HG03354 (cell line): ENCODE measurements around the gene DRAXIN.
A peak's percentile ranks its signal among the peaks of the same experiment; 100 is the strongest.

Source experiments
- ATAC-seq: cut with Tn5 transposase; IDR thresholded peaks from one replicate; pipeline ENCODE4 v1.9.1; 2021; ENCODE audit warnings: mild to moderate bottlenecking; ENCODE audit not compliant: unreplicated experiment, poor library complexity, severe bottlenecking

The DRAXIN gene

GRCh38 chr1:11654939-11655808 lies 36.3 kb upstream of the DRAXIN start:
- peak; percentile 41 for ATAC-seq

DNA sequence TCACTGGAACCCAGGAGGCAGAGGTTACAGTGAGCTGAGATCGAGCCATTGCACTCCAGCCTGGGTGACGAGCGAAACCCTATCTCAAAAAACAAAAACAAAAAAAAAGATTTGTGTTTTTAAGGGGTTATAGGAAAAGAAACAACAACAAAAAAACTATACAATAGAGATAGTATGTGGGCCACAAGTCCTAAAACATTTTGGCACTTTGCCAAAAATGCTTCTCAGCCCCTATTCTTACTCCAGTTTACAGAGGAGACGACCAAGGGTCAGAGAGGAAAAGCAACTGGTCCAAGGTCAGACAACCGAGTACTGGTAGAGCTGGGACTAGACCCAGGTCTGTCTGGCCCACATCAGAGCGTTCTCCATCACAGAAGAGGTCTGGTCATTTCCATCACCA lies 33.9 kb upstream of the DRAXIN start:
- no peak for ATAC-seq

DNA sequence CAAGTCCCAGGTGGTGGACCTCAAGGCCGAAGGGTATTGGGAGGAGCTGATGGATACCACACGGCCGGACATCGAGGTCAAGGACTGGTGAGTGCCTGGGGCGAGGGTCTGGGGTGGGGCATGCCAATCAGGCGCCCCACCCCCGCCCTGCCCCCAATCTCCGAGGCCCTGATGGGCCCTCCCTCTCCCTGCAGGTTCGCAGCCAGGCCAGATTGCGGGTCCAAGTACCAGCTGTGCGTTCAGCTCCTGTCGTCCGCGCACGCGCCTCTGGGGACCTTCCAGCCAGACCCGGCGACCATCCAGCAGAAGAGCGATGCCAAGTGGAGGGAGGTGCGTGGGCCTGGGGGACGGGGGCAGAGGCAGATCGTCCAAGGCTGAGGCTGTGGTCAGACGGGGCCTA lies 33.0 kb upstream of the DRAXIN start:
- no peak for ATAC-seq

- ATAC-seq = no peak
Measured at GRCh38 chr1:11659748-11660147, 31.8 kb upstream of the DRAXIN start.

DNA sequence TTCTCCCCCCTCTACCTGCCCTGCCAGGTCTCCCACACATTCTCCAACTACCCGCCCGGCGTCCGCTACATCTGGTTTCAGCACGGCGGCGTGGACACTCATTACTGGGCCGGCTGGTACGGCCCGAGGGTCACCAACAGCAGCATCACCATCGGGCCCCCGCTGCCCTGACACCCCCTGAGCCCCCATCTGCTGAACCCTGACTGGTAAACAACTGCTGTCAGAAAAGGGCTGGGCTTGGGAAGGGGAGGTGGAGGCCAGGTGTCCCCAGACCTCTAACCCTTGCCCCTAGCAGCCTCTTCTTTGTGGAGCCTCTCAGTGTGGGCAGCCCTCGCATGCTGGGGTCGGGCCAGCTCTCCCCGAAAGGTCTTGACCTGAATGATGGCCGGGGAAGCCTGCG lies 30.4 kb upstream of the DRAXIN start:
- ATAC-seq = no peak

- ATAC-seq = peak; percentile 64
Measured at GRCh38 chr1:11664336-11665065, 27.0 kb upstream of the DRAXIN start.

DNA sequence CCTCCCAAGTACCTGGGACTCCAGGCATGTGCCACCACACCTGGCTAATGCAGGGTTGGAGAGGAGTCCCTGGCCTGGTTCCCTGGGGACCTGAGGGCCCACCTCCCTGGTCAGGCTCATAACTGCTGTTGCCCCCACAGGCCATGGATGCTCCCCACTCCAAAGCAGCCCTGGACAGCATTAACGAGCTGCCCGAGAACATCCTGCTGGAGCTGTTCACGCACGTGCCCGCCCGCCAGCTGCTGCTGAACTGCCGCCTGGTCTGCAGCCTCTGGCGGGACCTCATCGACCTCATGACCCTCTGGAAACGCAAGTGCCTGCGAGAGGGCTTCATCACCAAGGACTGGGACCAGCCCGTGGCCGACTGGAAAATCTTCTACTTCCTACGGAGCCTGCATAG lies 23.0 kb upstream of the DRAXIN start:
- ATAC-seq = no peak

DNA sequence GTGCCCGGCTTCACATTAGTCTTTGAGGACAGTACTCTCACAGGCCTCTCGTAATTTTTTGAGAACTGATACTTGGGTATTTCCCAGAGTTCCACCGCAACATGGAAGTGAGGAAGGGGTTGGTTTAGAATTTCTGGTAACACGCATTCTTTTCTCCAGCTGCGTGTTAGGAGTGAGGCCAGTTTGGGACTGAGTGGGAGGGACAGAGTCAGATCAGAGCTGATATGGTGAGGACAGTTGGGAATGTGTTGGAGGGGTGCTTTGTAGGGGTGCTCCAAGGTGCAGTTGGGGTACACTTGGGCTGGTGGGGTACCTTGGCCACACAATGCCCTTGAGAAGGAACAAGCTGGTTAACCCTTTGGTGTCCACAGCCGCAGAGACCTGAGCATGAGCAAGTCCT lies 20.8 kb upstream of the DRAXIN start:
- ATAC-seq = no peak

- ATAC-seq = no peak
Measured at GRCh38 chr1:11671205-11671543, 20.3 kb upstream of the DRAXIN start.

- ATAC-seq = no peak
Measured at GRCh38 chr1:11671544-11672286, 19.8 kb upstream of the DRAXIN start.

- no peak for ATAC-seq
Measured at GRCh38 chr1:11673089-11673769, 18.3 kb upstream of the DRAXIN start.

GRCh38 chr1:11674488-11674887 lies 17.0 kb upstream of the DRAXIN start:
- ATAC-seq = no peak

DNA sequence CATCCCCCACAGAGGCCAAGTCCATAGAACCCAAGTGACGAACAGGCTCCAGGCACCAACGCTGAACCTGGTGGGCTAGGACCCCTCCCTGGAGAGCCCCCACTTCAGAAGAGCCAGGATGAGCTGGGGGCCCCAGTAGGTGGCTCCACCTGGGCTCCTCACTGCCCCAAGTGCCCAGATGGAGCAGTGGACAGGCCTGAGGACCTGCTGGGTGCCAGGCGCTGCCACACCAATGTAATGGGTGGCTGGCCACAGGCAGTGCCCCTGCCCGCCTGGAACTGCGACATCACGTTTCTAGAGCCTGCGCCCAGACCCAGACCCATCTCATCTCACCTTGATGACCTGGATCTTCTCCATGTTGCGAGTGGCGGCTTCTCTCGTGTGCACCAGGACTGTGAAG lies 16.2 kb upstream of the DRAXIN start:
- ATAC-seq = no peak

DNA sequence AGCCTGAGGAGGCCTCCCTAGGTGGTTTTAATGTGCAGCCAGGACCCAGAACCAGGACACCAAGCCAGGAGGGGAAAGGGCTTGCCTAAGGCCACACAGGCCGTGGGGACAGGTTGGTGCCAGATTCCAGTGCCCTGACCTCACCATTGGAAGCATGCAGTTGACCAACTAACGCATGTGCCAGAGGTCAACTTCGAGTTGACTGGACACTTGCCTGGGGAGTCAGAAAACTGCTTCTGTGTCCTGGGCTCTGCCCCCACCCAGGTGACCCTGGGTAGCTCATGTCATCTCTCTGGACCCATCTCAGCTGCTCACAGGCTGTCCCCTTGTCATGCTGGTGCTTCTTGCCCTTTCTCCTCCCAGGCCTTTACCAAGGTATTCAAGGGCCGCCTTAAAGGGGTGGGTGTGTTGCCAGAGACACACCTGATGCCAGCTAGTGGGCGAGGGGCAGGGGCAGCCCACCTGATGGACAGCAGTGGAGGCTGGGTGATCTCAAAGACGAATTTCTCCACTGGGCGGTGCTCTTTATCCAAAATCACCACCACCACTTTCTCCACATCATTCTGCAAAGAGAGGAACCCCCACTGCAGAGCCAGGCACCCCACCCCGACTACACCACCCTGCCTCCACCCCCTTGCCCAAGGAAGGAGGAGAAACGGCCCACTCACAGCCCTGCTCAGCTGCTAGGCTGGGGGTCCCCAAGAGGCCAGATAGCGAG lies 15.0 kb upstream of the DRAXIN start:
- ATAC-seq = no peak

GRCh38 chr1:11678442-11678841 lies 13.1 kb upstream of the DRAXIN start:
- ATAC-seq = no peak

GRCh38 chr1:11680270-11681070 lies 11.0 kb upstream of the DRAXIN start:
- peak; percentile 29 for ATAC-seq

DNA sequence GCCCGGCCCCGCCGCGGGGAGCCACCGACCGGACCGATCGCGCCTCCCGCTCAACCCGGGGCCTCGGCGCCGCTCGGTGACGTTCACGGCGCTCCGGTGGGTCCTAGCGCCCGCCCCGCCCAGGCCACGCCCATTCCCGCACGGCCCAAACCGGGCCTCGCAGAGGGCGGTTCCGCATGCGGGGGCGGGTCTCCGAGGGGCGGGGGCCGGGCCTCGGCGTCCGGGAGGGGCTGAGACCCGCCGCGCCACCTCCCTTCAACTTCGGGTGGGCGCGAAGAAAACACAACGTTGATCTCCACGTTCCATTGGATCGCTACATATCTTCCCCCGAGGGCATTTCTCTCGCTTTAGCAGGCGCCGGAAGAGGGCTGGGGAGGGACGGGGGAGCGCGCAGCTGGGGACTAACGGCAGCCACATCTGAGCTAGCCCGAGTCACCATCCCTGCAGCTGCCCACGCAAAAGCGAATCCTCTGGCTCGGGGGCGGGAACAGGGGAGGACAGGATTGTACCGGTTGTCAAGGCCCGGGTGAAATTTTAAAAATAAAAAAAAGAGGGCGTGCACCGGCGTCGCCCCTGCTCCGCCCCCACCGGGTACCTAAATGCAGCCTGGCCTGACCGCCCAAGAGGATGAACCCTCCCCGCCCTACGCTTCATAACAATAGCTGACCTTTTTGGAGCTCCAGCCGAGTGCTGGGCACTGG lies 10.3 kb upstream of the DRAXIN start, which contains the start of gene MAD2L2:
Gene MAD2L2 (minus strand): TSS at position 78 of the 701 bp plus-strand sequence. CDS start 547 bp downstream, outside the sequence.
- peak; percentile 87 for ATAC-seq

- ATAC-seq = no peak
Measured at GRCh38 chr1:11682287-11682771, 9.2 kb upstream of the DRAXIN start.
